OCI-M2 (cell line): ENCODE measurements around the gene VPS45.
"Not testable (repeated sequence)": the region's sequence is repeated elsewhere in the genome, so short reads cannot be mapped to it uniquely, and the experiment has no call there.

ENCODE experiments used
- DNase-seq: peaks from one replicate; lab custom pipeline; 2025; ENCODE audit not compliant: unreplicated experiment; lab: John Stamatoyannopoulos, UW

Gene VPS45

GRCh38 chr1:150067184-150068108 is at the start of gene VPS45:
Gene VPS45 (plus strand): TSS chr1:150067776. CDS start chr1:150067858, 82 bp downstream.
- peak; percentile 62 for DNase-seq

- no peak for DNase-seq
Observed at GRCh38 chr1:150018165-150018564, 49.4 kb upstream of the VPS45 start.

GRCh38 chr1:150020711-150021110 is 46.9 kb upstream of the VPS45 start:
- no peak for DNase-seq

GRCh38 chr1:150021191-150021694 is 46.3 kb upstream of the VPS45 start:
- no peak for DNase-seq

- DNase-seq = no peak
Observed at GRCh38 chr1:150022357-150022756, 45.2 kb upstream of the VPS45 start.

- no peak for DNase-seq
Observed at GRCh38 chr1:150024156-150024555, 43.4 kb upstream of the VPS45 start.

GRCh38 chr1:150028322-150028721 is 39.3 kb upstream of the VPS45 start:
- DNase-seq = no peak

- no peak for DNase-seq
Observed at GRCh38 chr1:150034336-150034735, 33.2 kb upstream of the VPS45 start.

GRCh38 chr1:150049926-150050325 is 17.6 kb upstream of the VPS45 start:
- no peak for DNase-seq

- no peak for DNase-seq
Observed at GRCh38 chr1:150051089-150051373, 16.5 kb upstream of the VPS45 start.

- not testable (repeated sequence) for DNase-seq
Observed at GRCh38 chr1:150051905-150052412, 15.6 kb upstream of the VPS45 start.

- no peak for DNase-seq
Observed at GRCh38 chr1:150053926-150054325, 13.7 kb upstream of the VPS45 start.

GRCh38 chr1:150055507-150055906 is 12.1 kb upstream of the VPS45 start:
- not testable (repeated sequence) for DNase-seq

GRCh38 chr1:150056407-150056806 is 11.2 kb upstream of the VPS45 start:
- no peak for DNase-seq

- DNase-seq = no peak
Observed at GRCh38 chr1:150060260-150060659, 7.3 kb upstream of the VPS45 start.

- no peak for DNase-seq
Observed at GRCh38 chr1:150061632-150062101, 5.9 kb upstream of the VPS45 start.

- no peak for DNase-seq
Observed at GRCh38 chr1:150062113-150062512, 5.5 kb upstream of the VPS45 start.

- no peak for DNase-seq
Observed at GRCh38 chr1:150065184-150065871, 2.2 kb upstream of the VPS45 start.

GRCh38 chr1:150066328-150066727 is 1.2 kb upstream of the VPS45 start:
- DNase-seq = no peak

GRCh38 chr1:150066838-150067183 is 765 bp upstream of the VPS45 start:
- no peak for DNase-seq

GRCh38 chr1:150068109-150068435 is 496 bp downstream of the VPS45 start:
- DNase-seq = no peak

GRCh38 chr1:150069923-150070322 is 2.3 kb downstream of the VPS45 start:
- no peak for DNase-seq
